B cell (primary cell): ENCODE data around the gene RETN. TPM values are rescaled to one million over a fixed set of nuclear protein-coding genes. Genes with fewer than 3 reads are reported as not detected.

Source experiments
- ATAC-seq: fragments of 200-7000 bp; cut with Tn5 transposase; one replicate; pipeline ENCODE4 v1.10.0; 2021; ENCODE audit warnings: low read depth, mild to moderate bottlenecking, moderate number of reproducible peaks, moderate library complexity
- CTCF ChIA-PET: fragments of 350-600 bp; sonication (Branson Sonifier 250); formaldehyde crosslinking; loops from one replicate; lab custom pipeline; 2021; ENCODE audit warnings: antibody characterized with exemption, inconsistent platforms; lab: Charles Lee
- POLR2A ChIA-PET: fragments of 350-600 bp; sonication (Branson Sonifier 250); formaldehyde crosslinking; loops from one replicate; lab custom pipeline; 2021; ENCODE audit warnings: antibody characterized with exemption; lab: Charles Lee
- DNase-seq: peaks from one replicate; pipeline ENCODE4 v3.0.0; 2013
- H2AFZ ChIP-seq: 2 replicates; pipeline ENCODE4 v1.6.1; 2012; ENCODE audit warnings: mild to moderate bottlenecking, low read depth, low read length; ENCODE audit not compliant: insufficient read depth, poor library complexity, severe bottlenecking
- H3K27ac ChIP-seq, 2 donors: 1 replicate in 1 of 2; 2 replicates in 1 of 2; pipeline ENCODE4 v1.5.1; 2012 to 2013; ENCODE audit warnings: low read length in 2 of 2, mild to moderate bottlenecking in 2 of 2, moderate library complexity in 1 of 2
- H3K27me3 ChIP-seq, 4 experiments: fragments of 200-600 bp in 1 of 4; sonication (generic) in 1 of 4; replicated peaks in 1 of 4; 1 replicate in 2 of 4; 2 replicates in 2 of 4; pipeline versions ENCODE4 v1.6.1 to v1.7.0; 2013 to 2016; ENCODE audit warnings: low read length in 3 of 4, mild to moderate bottlenecking in 2 of 4, mixed read lengths in 1 of 4, moderate library complexity in 1 of 4; ENCODE audit not compliant: insufficient read depth in 4 of 4, control insufficient read depth in 3 of 4; ENCODE audit errors: control extremely low read depth in 1 of 4
- H3K36me3 ChIP-seq, 2 experiments: replicated peaks in 1 of 2; 1 replicate in 1 of 2; 2 replicates in 1 of 2; pipeline versions ENCODE4 v1.6.1 to v1.7.1; 2013; ENCODE audit warnings: low read length in 1 of 2; ENCODE audit not compliant: insufficient read depth in 2 of 2, control insufficient read depth in 1 of 2; ENCODE audit errors: control extremely low read depth in 1 of 2, extremely low read depth in 1 of 2
- H3K4me1 ChIP-seq, 2 donors: fragments of 200-600 bp in 1 of 2; sonication (generic) in 1 of 2; 1 replicate in 1 of 2; 2 replicates in 1 of 2; pipeline versions ENCODE4 v1.5.1 to v1.6.1; 2013 to 2017; ENCODE audit warnings: low read length in 2 of 2; ENCODE audit not compliant: control insufficient read depth in 2 of 2, insufficient read depth in 2 of 2
- H3K4me2 ChIP-seq: replicated peaks from 2 replicates; pipeline ENCODE3; 2012; ENCODE audit warnings: mild to moderate bottlenecking, low read depth, low read length; ENCODE audit not compliant: poor library complexity, severe bottlenecking
- H3K4me3 ChIP-seq, 5 experiments: fragments of 200-600 bp in 1 of 5; sonication (generic) in 1 of 5; 1 replicate in 3 of 5; 2 replicates in 2 of 5; pipeline versions ENCODE4 v1.5.1 to v1.7.0; 2011 to 2016; ENCODE audit warnings: low read length in 4 of 5, mild to moderate bottlenecking in 4 of 5, low read depth in 2 of 5, control low read depth in 1 of 5, moderate library complexity in 1 of 5; ENCODE audit not compliant: insufficient read depth in 1 of 5; ENCODE audit errors: control extremely low read depth in 1 of 5, extremely low read depth in 1 of 5
- H3K79me2 ChIP-seq: fragments of 200-600 bp; sonication (generic); one replicate; pipeline ENCODE4 v1.6.0; 2016; ENCODE audit warnings: low read length; ENCODE audit not compliant: control insufficient read depth, insufficient read depth
- H3K9ac ChIP-seq: fragments of 200-600 bp; sonication (generic); 2 replicates; pipeline ENCODE4 v1.6.1; 2017; ENCODE audit warnings: mild to moderate bottlenecking, low read length, moderate library complexity
- H3K9me3 ChIP-seq, 3 donors: one replicate each; pipeline versions ENCODE4 v1.6.1 to v1.7.1; 2013; ENCODE audit warnings: low read length in 2 of 3; ENCODE audit not compliant: control insufficient read depth in 2 of 3, insufficient read depth in 1 of 3; ENCODE audit errors: control extremely low read depth in 1 of 3
- H4K20me1 ChIP-seq: 2 replicates; pipeline ENCODE4 v1.6.0; 2012; ENCODE audit warnings: mild to moderate bottlenecking, low read length; ENCODE audit not compliant: insufficient read depth, control insufficient read depth, poor library complexity, severe bottlenecking
- H3K27ac Mint-ChIP-seq: one replicate; pipeline ENCODE4 v1.8.0; 2021; ENCODE audit warnings: mixed read lengths
- H3K27me3 Mint-ChIP-seq: one replicate; pipeline ENCODE4 v1.8.0; 2021; ENCODE audit warnings: mixed read lengths
- H3K4me1 Mint-ChIP-seq: one replicate; pipeline ENCODE4 v1.8.0; 2021; ENCODE audit warnings: mixed read lengths
- H3K4me3 Mint-ChIP-seq: one replicate; pipeline ENCODE4 v1.8.0; 2021; ENCODE audit warnings: mixed read lengths
- H3K9me3 Mint-ChIP-seq: one replicate; pipeline ENCODE4 v1.8.0; 2022; ENCODE audit warnings: mixed read lengths; ENCODE audit not compliant: insufficient read depth
- EZH2 ChIP-seq: IDR thresholded peaks from 2 replicates; pipeline ENCODE4 v1.6.1; 2012; ENCODE audit warnings: borderline replicate concordance, low read depth, mild to moderate bottlenecking, moderate library complexity, low read length; ENCODE audit not compliant: insufficient read depth, poor library complexity, severe bottlenecking
- WGBS: methylation state at CpG from one replicate; pipeline ENCODE4 v1.1.5; 2013; ENCODE audit warnings: missing lambda C conversion rate; ENCODE audit not compliant: insufficient coverage; 5-methylcytosine and 5-hydroxymethylcytosine counted together
- intact Hi-C: fragments of 100-400 bp; cut with micrococcal nuclease; formaldehyde crosslinking; loops from one replicate; pipeline ENCODE4 v1.10.0; 2022
- polyA plus RNA-seq: library from polyadenylated mRNA; depleted of rRNA; stranded (reverse); fragments of >200 nt; gene quantifications from 2 replicates; pipeline ENCODE4 v1.2.3, GENCODE V29; 2012
- total RNA-seq, 2 donors: library from RNA; stranded (reverse); fragments of 120-200 nt in 1 of 2; gene quantifications; 1 replicate in 1 of 2; 2 replicates in 1 of 2; pipeline versions ENCODE4 v1.2.3 to v1.2.4, GENCODE V29; 2013 to 2022
- TF ChIP-seq, protein P1 (sequence below): fragments of 200-600 bp; IDR thresholded peaks from one replicate; pipeline ENCODE4 v1.8.0; 2022; ENCODE audit warnings: antibody characterized with exemption, mild to moderate bottlenecking

RETN gene
- total and polyA plus RNA-seq, 2 donors (not counting 1 experiment from before 2014, with no cell fraction given), result not detected

GRCh38 chr19:7640803-7641202 lies 28.0 kb upstream of the RETN start:
- H3K4me1 ChIP-seq, result peaks cover 17 to 20% of the 10 kb centered on the region in 2 donors
- H3K9me3 Mint-ChIP-seq, result no peaks in the 10 kb centered on the region
- POLR2A ChIA-PET, result interaction anchor here (1.3 kb wide), 1 partner anchor 11 kb away, joined by 7 read pairs; the partner anchor contains the start of genes PET100 and XAB2
- no peaks in the 10 kb centered on the region for H3K27me3 Mint-ChIP-seq
- H3K4me1 Mint-ChIP-seq, result peaks cover 27% of the 10 kb centered on the region
- peaks cover 4 to 42% of the 10 kb centered on the region in 2 experiments for H3K36me3 ChIP-seq
- no peak overlapping the region for H3K27ac ChIP-seq
- H3K9ac ChIP-seq, result no peak overlapping the region
- H3K4me3 Mint-ChIP-seq, result no peak overlapping the region
- CTCF ChIA-PET, result interaction anchor here (0.6 kb wide), 1 partner anchor 10 kb away, joined by 3 read pairs; no protein-coding TSS in a partner anchor
- H3K27me3 ChIP-seq, result no peaks in the 10 kb centered on the region
- intact Hi-C loops, result no loop called here
- no peak overlapping the region for H3K4me3 ChIP-seq
- TF ChIP-seq, protein P1, sequence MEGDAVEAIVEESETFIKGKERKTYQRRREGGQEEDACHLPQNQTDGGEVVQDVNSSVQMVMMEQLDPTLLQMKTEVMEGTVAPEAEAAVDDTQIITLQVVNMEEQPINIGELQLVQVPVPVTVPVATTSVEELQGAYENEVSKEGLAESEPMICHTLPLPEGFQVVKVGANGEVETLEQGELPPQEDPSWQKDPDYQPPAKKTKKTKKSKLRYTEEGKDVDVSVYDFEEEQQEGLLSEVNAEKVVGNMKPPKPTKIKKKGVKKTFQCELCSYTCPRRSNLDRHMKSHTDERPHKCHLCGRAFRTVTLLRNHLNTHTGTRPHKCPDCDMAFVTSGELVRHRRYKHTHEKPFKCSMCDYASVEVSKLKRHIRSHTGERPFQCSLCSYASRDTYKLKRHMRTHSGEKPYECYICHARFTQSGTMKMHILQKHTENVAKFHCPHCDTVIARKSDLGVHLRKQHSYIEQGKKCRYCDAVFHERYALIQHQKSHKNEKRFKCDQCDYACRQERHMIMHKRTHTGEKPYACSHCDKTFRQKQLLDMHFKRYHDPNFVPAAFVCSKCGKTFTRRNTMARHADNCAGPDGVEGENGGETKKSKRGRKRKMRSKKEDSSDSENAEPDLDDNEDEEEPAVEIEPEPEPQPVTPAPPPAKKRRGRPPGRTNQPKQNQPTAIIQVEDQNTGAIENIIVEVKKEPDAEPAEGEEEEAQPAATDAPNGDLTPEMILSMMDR, result no peak
- no peak for TF ChIP-seq EZH2
- no peak overlapping the region for H3K4me2 ChIP-seq
- no peak overlapping the region for H2AFZ ChIP-seq
- peaks cover 37% of the 10 kb centered on the region for H3K79me2 ChIP-seq
- H3K9me3 ChIP-seq, result peaks cover 0 to 14% (median 0%) of the 10 kb centered on the region in 3 donors
- ATAC-seq (no peak), DNase-seq (no peak)
- H3K27ac Mint-ChIP-seq, result no peak overlapping the region
- WGBS, result 100% methylated on average over 9 of the region's 11 CpGs
- peaks cover 40% of the 10 kb centered on the region for H4K20me1 ChIP-seq
